HG03196 (cell line): ENCODE data around the gene HPRT1.
A peak's percentile ranks its signal among the peaks of the same experiment; 100 is the strongest.
"Not testable (repeated sequence)": the region's sequence is repeated elsewhere in the genome, so short reads cannot be mapped to it uniquely, and the experiment has no call there.

Experiments used
- ATAC-seq: cut with Tn5 transposase; IDR thresholded peaks from one replicate; pipeline ENCODE4 v1.9.1; 2021; ENCODE audit not compliant: unreplicated experiment

The HPRT1 gene, protein sequence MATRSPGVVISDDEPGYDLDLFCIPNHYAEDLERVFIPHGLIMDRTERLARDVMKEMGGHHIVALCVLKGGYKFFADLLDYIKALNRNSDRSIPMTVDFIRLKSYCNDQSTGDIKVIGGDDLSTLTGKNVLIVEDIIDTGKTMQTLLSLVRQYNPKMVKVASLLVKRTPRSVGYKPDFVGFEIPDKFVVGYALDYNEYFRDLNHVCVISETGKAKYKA

GRCh38 chrX:134460005-134460861, at the start of gene HPRT1:
Gene HPRT1 (plus strand): TSS chrX:134460165. CDS start chrX:134460312, 147 bp downstream.
- peak; percentile 93 for ATAC-seq

GRCh38 chrX:134416087-134416486, 43.9 kb upstream of the HPRT1 start:
- no peak for ATAC-seq

DNA sequence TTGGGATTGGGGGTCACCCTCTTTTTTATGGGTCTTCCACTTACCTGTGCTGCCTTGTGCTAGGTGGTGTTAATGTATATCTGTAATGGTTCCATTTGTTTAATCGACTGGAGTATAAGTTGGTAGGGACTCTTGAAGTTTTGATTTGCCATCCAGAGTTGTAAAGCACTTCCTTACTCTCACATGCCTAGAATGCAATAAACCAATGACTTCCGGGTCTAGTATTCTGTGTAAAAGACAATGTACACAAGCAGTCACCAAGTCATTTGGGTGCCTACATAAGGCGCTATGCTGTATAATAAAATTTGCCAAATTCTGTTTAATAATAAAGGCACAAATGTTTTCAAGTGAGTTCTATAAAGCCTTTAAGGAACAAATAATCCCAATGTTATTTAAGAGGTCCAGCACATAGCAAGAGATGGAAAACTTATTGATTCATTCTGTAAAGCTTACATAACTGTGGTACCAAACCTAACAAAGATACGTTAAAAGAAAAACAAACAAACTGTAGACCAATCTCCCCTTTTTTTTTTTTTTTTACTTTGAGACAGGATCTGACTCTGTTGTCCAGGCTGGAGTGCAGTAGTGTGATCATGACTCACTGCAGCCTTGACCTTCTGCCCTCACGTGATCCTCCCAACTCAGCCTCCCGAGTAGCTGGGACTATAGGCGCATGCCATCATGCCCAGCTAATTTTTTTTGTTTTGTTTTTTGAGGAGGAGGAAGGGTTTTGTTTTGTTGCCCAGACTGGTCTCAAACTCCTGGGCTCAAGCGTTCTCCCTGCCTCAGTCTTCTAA, 41.5 kb upstream of the HPRT1 start:
- no peak for ATAC-seq

DNA sequence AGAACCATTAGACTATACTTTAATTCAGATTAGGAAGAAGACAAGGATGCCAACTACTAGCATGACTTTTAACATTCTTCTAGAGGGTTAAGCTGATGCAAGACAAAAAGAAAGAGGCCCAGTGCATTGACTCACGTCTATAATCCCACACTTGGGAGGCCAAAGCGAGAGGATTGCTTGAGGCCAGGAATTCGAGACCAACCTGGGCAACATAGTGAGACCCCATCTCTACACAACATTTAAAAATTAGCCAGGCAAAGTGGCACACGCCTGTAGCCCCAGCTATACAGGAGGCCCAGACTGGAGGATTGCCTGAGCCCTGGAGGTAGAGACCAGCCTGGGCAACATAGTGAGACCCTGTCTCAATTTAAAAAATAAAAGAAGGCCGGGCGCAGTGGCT, 40.2 kb upstream of the HPRT1 start:
- ATAC-seq = no peak

- ATAC-seq = no peak
Measured at GRCh38 chrX:134423606-134424005, 36.4 kb upstream of the HPRT1 start.

- ATAC-seq = no peak
Measured at GRCh38 chrX:134426281-134426680, 33.7 kb upstream of the HPRT1 start.

- ATAC-seq = no peak
Measured at GRCh38 chrX:134431894-134432293, 28.1 kb upstream of the HPRT1 start.

DNA sequence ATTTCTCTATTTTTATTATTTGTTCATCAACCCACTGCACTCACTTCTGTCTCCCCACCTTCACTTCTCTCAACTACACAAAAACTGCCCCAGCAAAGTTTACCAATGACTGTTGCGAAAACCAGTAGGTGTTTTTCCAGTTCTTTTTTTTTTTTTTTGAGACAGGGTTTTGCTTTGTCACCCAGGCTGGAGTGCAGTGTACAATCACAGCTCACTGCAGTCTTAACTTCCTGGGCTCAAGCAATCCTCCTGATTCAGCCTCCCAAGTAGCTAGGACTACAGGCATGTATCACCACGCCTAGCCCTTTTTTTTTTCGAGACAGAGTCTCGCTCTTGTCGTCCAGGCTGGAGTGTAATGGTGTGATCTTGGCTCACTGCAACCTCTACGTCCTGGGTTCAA, 24.1 kb upstream of the HPRT1 start:
- no peak for ATAC-seq

DNA sequence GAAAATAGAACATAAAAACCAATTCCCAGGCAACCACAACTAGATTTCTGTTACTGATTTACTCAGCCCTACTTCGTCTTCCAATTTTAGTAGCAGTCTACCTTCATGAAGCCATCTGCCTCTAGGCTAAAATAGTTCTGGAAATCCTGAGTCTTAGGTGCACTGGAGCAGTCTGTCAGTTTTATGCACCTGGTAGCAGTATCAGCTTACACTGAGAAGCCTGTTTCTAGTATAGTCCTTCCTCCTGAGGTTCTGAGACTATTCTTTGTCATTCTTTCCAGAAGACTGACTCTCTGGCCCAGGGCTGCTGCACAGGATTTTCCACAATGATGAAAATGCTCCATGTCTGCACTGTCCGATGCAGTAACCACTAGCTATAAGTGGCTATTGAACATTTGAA, 16.9 kb upstream of the HPRT1 start:
- ATAC-seq = peak; percentile 69

DNA sequence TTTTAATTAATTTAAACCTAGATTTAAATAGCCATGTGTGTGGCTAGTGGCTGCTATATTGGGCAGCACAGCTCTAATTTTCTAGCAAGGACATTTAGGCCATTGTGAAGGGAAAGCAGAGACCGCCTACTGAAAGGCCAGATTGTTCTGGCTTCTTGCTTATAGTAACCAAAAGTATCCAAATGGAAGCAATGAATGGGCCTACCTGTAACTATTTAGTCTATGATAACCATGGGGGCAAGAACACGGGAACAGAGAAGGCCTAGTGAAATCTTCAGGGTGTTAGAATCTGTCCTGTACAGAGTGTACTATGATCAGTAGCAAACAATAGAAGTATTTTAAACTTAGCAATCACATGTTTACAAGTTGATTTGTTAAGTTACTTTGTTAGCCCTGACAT, 16.5 kb upstream of the HPRT1 start:
- ATAC-seq = no peak

DNA sequence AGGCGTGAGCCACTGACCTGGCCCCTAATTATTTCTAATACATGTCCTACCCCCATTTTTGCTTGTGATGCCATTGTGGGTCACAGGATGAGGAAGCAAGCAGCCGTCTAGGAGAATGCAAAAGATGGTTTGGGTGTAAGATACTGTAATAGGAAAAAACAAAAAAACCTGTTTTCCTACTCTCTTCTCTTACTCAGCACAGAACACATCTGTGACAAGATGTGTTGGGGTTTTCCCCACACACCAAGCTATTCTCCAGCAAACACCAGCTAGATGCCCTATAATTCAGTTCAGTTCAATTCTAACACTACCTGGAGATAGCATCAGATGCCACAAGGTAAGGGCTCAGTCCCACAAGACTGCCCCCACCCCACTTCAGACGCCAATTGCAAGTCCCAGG, 15.3 kb upstream of the HPRT1 start:
- ATAC-seq = no peak

GRCh38 chrX:134452596-134452995, 7.4 kb upstream of the HPRT1 start:
- no peak for ATAC-seq

DNA sequence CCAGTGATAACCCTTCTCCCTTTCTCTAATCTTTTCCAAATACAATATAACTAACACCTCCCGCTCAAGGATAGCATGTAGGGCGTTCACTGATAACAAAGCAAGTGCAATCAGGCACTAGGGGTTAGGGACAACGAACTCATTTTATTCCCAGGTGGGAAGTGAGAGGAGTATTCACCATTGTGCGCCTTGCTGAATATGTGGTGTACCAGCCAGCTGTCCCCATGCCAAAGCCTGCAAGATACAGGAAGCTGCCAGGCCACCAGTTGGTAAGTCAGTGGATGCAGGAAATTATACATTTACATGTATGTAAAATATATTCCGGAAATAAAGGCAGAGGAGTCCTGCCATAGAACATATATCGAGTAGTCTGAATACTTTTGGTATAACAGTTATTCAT, 6.3 kb upstream of the HPRT1 start:
- ATAC-seq = no peak

- no peak for ATAC-seq
Measured at GRCh38 chrX:134454506-134454905, 5.5 kb upstream of the HPRT1 start.

- ATAC-seq = no peak
Measured at GRCh38 chrX:134457708-134458107, 2.3 kb upstream of the HPRT1 start.

DNA sequence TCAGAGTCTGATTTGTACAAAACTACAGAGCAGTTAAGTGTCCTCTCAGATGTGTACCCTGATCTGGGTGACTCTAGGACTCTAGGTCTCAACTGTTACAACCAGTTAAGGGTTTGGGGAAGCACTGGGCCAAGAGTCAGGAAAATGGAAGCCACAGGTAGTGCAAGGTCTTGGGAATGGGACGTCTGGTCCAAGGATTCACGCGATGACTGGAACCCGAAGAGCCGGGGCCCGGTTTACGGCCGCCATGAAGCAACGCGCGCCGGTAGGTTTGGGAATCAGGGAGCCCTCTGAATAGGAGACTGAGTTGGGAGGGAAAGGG, 321 bp upstream of the HPRT1 start:
- no peak for ATAC-seq

DNA sequence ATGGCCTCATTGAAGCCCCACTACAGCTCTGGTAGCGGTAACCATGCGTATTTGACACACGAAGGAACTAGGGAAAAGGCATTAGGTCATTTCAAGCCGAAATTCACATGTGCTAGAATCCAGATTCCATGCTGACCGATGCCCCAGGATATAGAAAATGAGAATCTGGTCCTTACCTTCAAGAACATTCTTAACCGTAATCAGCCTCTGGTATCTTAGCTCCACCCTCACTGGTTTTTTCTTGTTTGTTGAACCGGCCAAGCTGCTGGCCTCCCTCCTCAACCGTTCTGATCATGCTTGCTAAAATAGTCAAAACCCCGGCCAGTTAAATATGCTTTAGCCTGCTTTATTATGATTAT, 876 bp downstream of the HPRT1 start:
- ATAC-seq = no peak

DNA sequence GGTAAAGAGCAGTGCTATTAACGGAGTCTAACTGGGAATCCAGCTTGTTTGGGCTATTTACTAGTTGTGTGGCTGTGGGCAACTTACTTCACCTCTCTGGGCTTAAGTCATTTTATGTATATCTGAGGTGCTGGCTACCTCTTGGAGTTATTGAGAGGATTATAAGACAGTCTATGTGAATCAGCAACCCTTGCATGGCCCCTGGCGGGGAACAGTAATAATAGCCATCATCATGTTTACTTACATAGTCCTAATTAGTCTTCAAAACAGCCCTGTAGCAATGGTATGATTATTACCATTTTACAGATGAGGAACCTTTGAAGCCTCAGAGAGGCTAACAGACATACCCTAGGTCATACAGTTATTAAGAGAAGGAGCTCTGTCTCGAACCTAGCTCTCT, 1.5 kb downstream of the HPRT1 start:
- ATAC-seq = no peak

DNA sequence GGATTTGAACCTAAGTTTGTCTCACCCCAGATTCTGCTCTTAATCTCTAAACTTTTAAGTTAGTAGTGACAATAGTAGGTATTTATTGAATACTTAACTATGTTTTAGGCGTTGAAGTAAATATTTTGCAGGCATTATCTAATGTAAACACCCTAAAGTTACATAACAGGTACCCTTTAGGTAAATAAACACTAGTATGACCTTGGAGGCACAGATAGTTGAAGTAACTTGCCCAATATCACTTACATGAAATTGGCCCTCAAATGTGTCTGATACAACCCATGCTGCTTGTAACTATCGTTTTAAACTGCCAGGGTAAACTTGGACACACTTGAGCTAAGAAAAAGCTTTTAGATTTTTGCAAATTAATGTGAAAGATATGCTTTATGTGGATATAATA, 3.0 kb downstream of the HPRT1 start:
- no peak for ATAC-seq

DNA sequence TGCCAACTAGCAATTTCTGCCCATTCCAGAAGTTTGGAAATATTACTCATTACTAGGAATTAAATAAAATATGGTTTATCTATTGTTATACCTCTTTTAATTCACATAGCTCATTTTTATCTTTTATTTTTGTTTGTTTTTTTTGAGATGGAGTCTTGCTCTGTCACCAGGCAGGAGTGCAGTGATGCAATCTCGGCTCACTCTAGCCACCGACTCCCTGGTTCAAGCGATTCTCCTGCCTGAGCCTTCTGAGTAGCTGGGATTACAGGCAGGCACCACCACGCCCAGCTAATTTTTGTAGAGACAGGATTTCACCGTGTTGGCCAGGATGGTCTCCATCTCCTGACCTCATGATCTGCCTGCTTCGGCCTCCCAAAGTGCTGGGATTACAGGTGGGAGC, 4.5 kb downstream of the HPRT1 start:
- ATAC-seq = not testable (repeated sequence)

DNA sequence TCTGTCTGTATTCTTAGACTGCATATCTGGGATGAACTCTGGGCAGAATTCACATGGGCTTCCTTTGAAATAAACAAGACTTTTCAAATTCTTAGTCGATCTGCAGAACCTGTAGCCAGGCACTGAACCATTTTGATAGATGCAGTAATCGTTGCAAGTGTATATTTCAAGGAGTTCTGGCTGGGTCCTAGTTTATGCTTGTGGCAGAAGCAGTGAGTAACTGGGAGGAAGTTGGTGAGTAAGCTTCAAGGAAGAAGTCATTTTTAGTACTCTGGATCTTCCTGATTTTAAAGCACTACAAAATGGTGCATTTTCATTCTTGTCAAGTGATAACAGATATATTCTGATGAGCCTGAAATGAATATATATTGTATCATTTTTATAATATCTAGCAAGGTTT, 9.5 kb downstream of the HPRT1 start:
- no peak for ATAC-seq

DNA sequence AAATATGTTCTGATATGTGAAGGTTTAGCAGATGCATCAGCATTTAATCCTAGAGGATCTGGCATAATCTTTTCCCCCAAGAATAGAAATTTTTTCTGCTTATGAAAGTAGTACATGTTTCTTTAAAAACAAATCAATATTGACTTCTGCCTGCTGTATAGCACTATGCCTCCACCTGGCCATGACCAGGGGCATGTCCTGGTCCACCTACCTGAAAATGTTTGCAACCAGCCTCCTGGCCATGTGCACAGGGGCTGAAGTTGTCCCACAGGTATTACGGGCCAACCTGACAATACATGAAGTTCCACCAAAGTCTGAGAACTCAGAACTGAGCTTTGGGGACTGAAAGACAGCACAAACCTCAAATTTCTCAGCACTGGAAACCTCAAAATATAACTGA, 10.0 kb downstream of the HPRT1 start:
- ATAC-seq = no peak
